Thyroid gland (tissue), 4 donors: Measurements from ENCODE around the gene PROX2.

Source experiments
- CTCF ChIP-seq, 6 experiments: fragments of 200-600 bp in 3 of 6; fragments of 450-650 bp in 3 of 6; sonication (generic) in 3 of 6; IDR thresholded peaks; one replicate each; pipeline ENCODE4 v1.5.1; 2016 to 2019; ENCODE audit warnings: antibody characterized with exemption in 6 of 6, mild to moderate bottlenecking in 2 of 6, inconsistent platforms in 1 of 6, moderate library complexity in 1 of 6
- POLR2A ChIP-seq, 2 donors: fragments of 450-650 bp; IDR thresholded peaks; one replicate each; pipeline ENCODE4 v1.6.1; 2017; ENCODE audit warnings: antibody characterized with exemption in 2 of 2, mild to moderate bottlenecking in 2 of 2, moderate library complexity in 1 of 2

DNA sequence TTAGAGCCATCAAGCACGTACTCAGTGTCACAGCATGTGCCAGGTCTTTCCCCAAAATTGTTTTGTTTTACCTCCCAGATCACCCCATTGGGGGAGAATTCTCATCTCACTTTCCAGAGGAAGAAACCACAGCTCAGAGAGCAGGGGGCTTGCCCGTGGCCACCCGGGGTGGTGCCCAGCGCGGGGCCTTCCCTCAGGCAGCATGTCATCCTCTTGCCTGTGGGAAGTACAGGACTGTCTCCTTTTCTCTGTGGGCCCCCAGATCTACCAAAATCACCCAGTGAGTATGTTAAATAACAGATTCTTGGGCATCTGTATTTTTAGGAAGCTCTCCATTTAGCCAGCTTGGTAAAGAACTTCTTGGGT, 41.2 kb upstream of the PROX2 start:
- TF ChIP-seq CTCF (IDR thresholded peaks at IDR 0.05) (no peak), POLR2A (IDR thresholded peaks at IDR 0.05) (no peak)
